Neural cell (in vitro differentiated cells): ENCODE results near the gene AKT3. TPM values are rescaled to one million over a fixed set of nuclear protein-coding genes. Genes with fewer than 3 reads are reported as not detected.

Experiments
- H2AFZ ChIP-seq: fragments of 200-600, 300-800 bp; sonication (generic), shearing (Covaris generic); 2 replicates; pipeline ENCODE4 v1.6.0; 2014; ENCODE audit warnings: low read depth, mild to moderate bottlenecking, antibody characterized with exemption, low read length, moderate library complexity
- H3F3A ChIP-seq: fragments of 200-600 bp; shearing (Covaris generic); 2 replicates; pipeline ENCODE4 v1.6.1; 2016; ENCODE audit warnings: mild to moderate bottlenecking, moderate library complexity, mixed read lengths, antibody characterized with exemption, low read length; ENCODE audit not compliant: insufficient read depth, poor library complexity, severe bottlenecking
- H3K27ac ChIP-seq: fragments of 200-600, 300-800 bp; sonication (generic), shearing (Covaris generic); 2 replicates; pipeline ENCODE4 v1.5.1; 2014; ENCODE audit warnings: mild to moderate bottlenecking, low read length, moderate library complexity
- H3K27me3 ChIP-seq: fragments of 300-800, 200-600 bp; sonication (generic), shearing (Covaris generic); 2 replicates; pipeline ENCODE4 v1.6.0; 2014; ENCODE audit warnings: mild to moderate bottlenecking, low read depth, low read length, moderate library complexity; ENCODE audit not compliant: insufficient read depth
- H3K36me3 ChIP-seq: fragments of 300-800, 200-600 bp; sonication (generic), shearing (Covaris generic); 2 replicates; pipeline ENCODE4 v1.5.1; 2014; ENCODE audit warnings: mild to moderate bottlenecking, antibody characterized with exemption, low read length, moderate library complexity; ENCODE audit not compliant: insufficient read depth
- H3K4me2 ChIP-seq: fragments of 300-800, 200-600 bp; sonication (generic), shearing (Covaris generic); 2 replicates; pipeline ENCODE4 v1.6.0; 2014; ENCODE audit warnings: mild to moderate bottlenecking, low read length
- H3K4me3 ChIP-seq: fragments of 300-800, 200-600 bp; sonication (generic), shearing (Covaris generic); 2 replicates; pipeline ENCODE4 v1.5.1; 2014; ENCODE audit warnings: mild to moderate bottlenecking, low read length, moderate library complexity
- H3K79me2 ChIP-seq: fragments of 200-600 bp; shearing (Covaris generic); replicated peaks from 2 replicates; pipeline ENCODE4 v1.6.0; 2014; ENCODE audit warnings: mild to moderate bottlenecking, low read length, moderate library complexity; ENCODE audit not compliant: insufficient read depth
- H3K9ac ChIP-seq: fragments of 300-800, 200-600 bp; sonication (generic), shearing (Covaris generic); 2 replicates; pipeline ENCODE4 v1.6.1; 2016; ENCODE audit warnings: mild to moderate bottlenecking, low read length, mixed read lengths
- H3K9me2 ChIP-seq: fragments of 200-600 bp; shearing (Covaris generic); 2 replicates; pipeline ENCODE4 v1.6.1; 2016; ENCODE audit warnings: mild to moderate bottlenecking, low read length, mixed read lengths; ENCODE audit not compliant: insufficient read depth
- H3K9me3 ChIP-seq: fragments of 200-600, 300-800 bp; sonication (generic), shearing (Covaris generic); 2 replicates; pipeline ENCODE4 v1.6.1; 2016; ENCODE audit warnings: mild to moderate bottlenecking, mixed run types, low read length, moderate library complexity, mixed read lengths
- H4K20me1 ChIP-seq: fragments of 200-600 bp; shearing (Covaris generic); 2 replicates; pipeline ENCODE4 v1.6.1; 2016; ENCODE audit warnings: mild to moderate bottlenecking, mixed run types; ENCODE audit not compliant: insufficient read depth
- EP300 ChIP-seq: fragments of 450-650 bp; conservative IDR thresholded peaks from 2 replicates; pipeline ENCODE4 v1.6.1; 2014; ENCODE audit warnings: antibody characterized with exemption, mild to moderate bottlenecking, moderate library complexity; ENCODE audit not compliant: poor library complexity, severe bottlenecking
- EZH2 ChIP-seq: fragments of 200-600, 300-800 bp; shearing (Covaris generic), sonication (generic); IDR thresholded peaks from 2 replicates; pipeline ENCODE4 v1.6.1; 2014; ENCODE audit warnings: antibody characterized with exemption, low read length, borderline replicate concordance, mild to moderate bottlenecking; ENCODE audit not compliant: insufficient read depth, poor library complexity, severe bottlenecking
- POLR2AphosphoS5 ChIP-seq: IDR thresholded peaks from 2 replicates; pipeline ENCODE4 v1.6.1; 2012
- SMC3 ChIP-seq: fragments of 450-650 bp; conservative IDR thresholded peaks from 2 replicates; pipeline ENCODE4 v1.6.1; 2014; ENCODE audit warnings: antibody characterized with exemption, mild to moderate bottlenecking, moderate library complexity; ENCODE audit not compliant: poor library complexity
- TAF1 ChIP-seq: IDR thresholded peaks from 2 replicates; pipeline ENCODE4 v1.6.1; 2012; ENCODE audit warnings: low read depth
- polyA plus RNA-seq: library from polyadenylated mRNA; depleted of rRNA; stranded (reverse); fragments of >200 nt; gene quantifications from 2 replicates; pipeline ENCODE4 v1.2.3, GENCODE V29; 2014
- TF ChIP-seq, protein P1 (sequence below): fragments of 450-650 bp; IDR thresholded peaks from 2 replicates; pipeline ENCODE4 v1.5.1; 2014; ENCODE audit warnings: antibody characterized with exemption, mild to moderate bottlenecking, moderate library complexity; ENCODE audit not compliant: poor library complexity, severe bottlenecking
- TF ChIP-seq, protein P2 (sequence below): IDR thresholded peaks from 2 replicates; pipeline ENCODE4 v1.6.1; 2012; ENCODE audit warnings: borderline replicate concordance

AKT3 gene
- polyA plus RNA-seq, 1 donor from 2014 or later = 46.0 TPM

DNA sequence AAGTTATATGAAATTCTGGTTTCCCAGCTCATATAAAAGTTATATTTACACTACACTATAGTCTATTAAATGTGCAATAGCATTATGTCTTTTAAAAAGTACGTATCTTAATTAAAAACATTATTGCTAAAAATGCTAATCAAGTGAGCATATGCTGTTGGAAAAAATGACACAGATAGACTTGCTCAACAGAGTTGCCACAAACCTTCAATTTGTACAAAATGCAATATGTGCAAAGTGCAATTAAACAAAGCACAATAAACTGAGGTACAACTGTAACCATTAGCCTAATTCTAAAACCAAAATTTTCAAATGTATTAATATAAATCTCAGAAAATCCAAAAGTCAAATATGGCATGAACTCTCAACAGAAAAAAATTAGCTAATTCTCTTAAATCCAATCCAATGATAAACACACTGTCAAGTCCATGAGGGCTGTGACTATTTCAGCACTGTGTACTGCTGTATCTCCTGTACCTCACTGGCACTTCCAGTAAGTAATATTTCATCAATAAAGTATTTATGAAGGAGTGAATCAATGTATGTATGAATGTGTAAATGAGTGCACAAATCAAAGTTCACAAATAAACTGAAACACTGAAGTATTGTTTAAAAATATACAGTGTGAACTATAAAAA is 116.3 kb downstream of the AKT3 start:
- Histone ChIP-seq H2AFZ (no peak overlapping the region), H3K27me3 (no peaks in the 10 kb centered on the region), H3K79me2 (no peaks in the 10 kb centered on the region), H3K4me3 (no peak overlapping the region), H4K20me1 (no peaks in the 10 kb centered on the region), H3K9me2 (no peaks in the 10 kb centered on the region), H3K9ac (no peak overlapping the region), H3K27ac (no peak overlapping the region), H3K36me3 (no peaks in the 10 kb centered on the region), H3K4me2 (no peak overlapping the region), H3K9me3 (no peaks in the 10 kb centered on the region), H3F3A (no peaks in the 10 kb centered on the region)
- TF ChIP-seq, protein P1, sequence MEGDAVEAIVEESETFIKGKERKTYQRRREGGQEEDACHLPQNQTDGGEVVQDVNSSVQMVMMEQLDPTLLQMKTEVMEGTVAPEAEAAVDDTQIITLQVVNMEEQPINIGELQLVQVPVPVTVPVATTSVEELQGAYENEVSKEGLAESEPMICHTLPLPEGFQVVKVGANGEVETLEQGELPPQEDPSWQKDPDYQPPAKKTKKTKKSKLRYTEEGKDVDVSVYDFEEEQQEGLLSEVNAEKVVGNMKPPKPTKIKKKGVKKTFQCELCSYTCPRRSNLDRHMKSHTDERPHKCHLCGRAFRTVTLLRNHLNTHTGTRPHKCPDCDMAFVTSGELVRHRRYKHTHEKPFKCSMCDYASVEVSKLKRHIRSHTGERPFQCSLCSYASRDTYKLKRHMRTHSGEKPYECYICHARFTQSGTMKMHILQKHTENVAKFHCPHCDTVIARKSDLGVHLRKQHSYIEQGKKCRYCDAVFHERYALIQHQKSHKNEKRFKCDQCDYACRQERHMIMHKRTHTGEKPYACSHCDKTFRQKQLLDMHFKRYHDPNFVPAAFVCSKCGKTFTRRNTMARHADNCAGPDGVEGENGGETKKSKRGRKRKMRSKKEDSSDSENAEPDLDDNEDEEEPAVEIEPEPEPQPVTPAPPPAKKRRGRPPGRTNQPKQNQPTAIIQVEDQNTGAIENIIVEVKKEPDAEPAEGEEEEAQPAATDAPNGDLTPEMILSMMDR = no peak
- TF ChIP-seq POLR2AphosphoS5 (no peak), EZH2 (no peak), EP300 (no peak)
- TF ChIP-seq, protein P2, sequence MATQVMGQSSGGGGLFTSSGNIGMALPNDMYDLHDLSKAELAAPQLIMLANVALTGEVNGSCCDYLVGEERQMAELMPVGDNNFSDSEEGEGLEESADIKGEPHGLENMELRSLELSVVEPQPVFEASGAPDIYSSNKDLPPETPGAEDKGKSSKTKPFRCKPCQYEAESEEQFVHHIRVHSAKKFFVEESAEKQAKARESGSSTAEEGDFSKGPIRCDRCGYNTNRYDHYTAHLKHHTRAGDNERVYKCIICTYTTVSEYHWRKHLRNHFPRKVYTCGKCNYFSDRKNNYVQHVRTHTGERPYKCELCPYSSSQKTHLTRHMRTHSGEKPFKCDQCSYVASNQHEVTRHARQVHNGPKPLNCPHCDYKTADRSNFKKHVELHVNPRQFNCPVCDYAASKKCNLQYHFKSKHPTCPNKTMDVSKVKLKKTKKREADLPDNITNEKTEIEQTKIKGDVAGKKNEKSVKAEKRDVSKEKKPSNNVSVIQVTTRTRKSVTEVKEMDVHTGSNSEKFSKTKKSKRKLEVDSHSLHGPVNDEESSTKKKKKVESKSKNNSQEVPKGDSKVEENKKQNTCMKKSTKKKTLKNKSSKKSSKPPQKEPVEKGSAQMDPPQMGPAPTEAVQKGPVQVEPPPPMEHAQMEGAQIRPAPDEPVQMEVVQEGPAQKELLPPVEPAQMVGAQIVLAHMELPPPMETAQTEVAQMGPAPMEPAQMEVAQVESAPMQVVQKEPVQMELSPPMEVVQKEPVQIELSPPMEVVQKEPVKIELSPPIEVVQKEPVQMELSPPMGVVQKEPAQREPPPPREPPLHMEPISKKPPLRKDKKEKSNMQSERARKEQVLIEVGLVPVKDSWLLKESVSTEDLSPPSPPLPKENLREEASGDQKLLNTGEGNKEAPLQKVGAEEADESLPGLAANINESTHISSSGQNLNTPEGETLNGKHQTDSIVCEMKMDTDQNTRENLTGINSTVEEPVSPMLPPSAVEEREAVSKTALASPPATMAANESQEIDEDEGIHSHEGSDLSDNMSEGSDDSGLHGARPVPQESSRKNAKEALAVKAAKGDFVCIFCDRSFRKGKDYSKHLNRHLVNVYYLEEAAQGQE = no peak

- Histone ChIP-seq H3K4me2 (no peak overlapping the region), H3K36me3 (no peaks in the 10 kb centered on the region), H3K9me2 (no peaks in the 10 kb centered on the region), H3F3A (no peaks in the 10 kb centered on the region), H3K27me3 (no peaks in the 10 kb centered on the region), H4K20me1 (no peaks in the 10 kb centered on the region), H3K79me2 (no peaks in the 10 kb centered on the region), H2AFZ (no peak overlapping the region), H3K4me3 (no peak overlapping the region), H3K9ac (no peak overlapping the region), H3K9me3 (no peaks in the 10 kb centered on the region), H3K27ac (no peak overlapping the region)
- TF ChIP-seq SMC3 = no peak
Measured at GRCh38 chr1:243732637-243733036, 117.4 kb downstream of the AKT3 start.

GRCh38 chr1:243731974-243732625 is 117.9 kb downstream of the AKT3 start:
- no peak overlapping the region for H3K4me3 ChIP-seq
- no peaks in the 10 kb centered on the region for H3K27me3 ChIP-seq
- TF ChIP-seq EZH2 = no peak
- TF ChIP-seq TAF1 = no peak
- TF ChIP-seq SMC3 = no peak
- no peaks in the 10 kb centered on the region for H3K79me2 ChIP-seq
- H4K20me1 ChIP-seq = no peaks in the 10 kb centered on the region
- no peaks in the 10 kb centered on the region for H3K36me3 ChIP-seq
- no peak overlapping the region for H2AFZ ChIP-seq
- no peaks in the 10 kb centered on the region for H3F3A ChIP-seq
- no peaks in the 10 kb centered on the region for H3K9me3 ChIP-seq
- no peaks in the 10 kb centered on the region for H3K9me2 ChIP-seq
- no peak overlapping the region for H3K9ac ChIP-seq
- no peak overlapping the region for H3K27ac ChIP-seq
- no peak overlapping the region for H3K4me2 ChIP-seq
